ENCODE results near the gene C10orf143.

GRCh38 chr10:130017631-130018022 lies 93.0 kb downstream of the C10orf143 start:
- TF ChIP-seq CTCF (IDR thresholded peaks at IDR 0.05) (no peak), POLR2AphosphoS5 (IDR thresholded peaks at IDR 0.05) (no peak), POLR2A (IDR thresholded peaks at IDR 0.05; ENCODE audit: low read depth) (no peak), EP300 (IDR thresholded peaks at IDR 0.05) (no peak)
